A673 (cell line): ENCODE results near the gene SLC44A1.

Experiments used
- EZH2 ChIP-seq: fragments of 200-600 bp; sonication (generic); IDR thresholded peaks from 2 replicates; pipeline ENCODE4 v1.6.1; 2017; ENCODE audit warnings: borderline replicate concordance, low read depth, mild to moderate bottlenecking, mixed read lengths, antibody characterized with exemption, low read length; ENCODE audit not compliant: poor library complexity, severe bottlenecking
- TF ChIP-seq, protein P1 (sequence below): fragments of 300-800, 200-600 bp; sonication (generic); conservative IDR thresholded peaks from 2 replicates; pipeline ENCODE4 v1.5.1; 2017; ENCODE audit warnings: low read depth, mild to moderate bottlenecking, antibody characterized with exemption, low read length, moderate library complexity, mixed read lengths

DNA sequence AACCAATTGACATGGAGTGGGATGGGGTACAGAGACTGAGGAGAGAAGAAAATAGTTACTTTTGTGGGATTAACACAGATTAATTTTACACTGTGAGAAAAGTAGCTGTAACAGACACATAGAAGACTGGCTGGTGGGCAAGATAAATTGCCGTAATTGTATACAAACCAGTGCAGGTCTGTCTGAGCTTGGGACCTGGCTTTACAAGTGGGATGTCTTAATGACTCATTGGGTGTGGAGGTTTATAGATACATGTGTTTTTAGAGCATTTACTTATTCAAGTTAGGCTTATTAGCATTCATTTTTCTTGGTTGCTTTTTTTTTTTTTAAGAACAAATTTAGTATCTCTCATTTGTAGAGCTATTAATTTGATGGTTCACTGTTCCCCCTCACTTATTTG lies 37.5 kb downstream of the SLC44A1 start:
- TF ChIP-seq, protein P1, sequence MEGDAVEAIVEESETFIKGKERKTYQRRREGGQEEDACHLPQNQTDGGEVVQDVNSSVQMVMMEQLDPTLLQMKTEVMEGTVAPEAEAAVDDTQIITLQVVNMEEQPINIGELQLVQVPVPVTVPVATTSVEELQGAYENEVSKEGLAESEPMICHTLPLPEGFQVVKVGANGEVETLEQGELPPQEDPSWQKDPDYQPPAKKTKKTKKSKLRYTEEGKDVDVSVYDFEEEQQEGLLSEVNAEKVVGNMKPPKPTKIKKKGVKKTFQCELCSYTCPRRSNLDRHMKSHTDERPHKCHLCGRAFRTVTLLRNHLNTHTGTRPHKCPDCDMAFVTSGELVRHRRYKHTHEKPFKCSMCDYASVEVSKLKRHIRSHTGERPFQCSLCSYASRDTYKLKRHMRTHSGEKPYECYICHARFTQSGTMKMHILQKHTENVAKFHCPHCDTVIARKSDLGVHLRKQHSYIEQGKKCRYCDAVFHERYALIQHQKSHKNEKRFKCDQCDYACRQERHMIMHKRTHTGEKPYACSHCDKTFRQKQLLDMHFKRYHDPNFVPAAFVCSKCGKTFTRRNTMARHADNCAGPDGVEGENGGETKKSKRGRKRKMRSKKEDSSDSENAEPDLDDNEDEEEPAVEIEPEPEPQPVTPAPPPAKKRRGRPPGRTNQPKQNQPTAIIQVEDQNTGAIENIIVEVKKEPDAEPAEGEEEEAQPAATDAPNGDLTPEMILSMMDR = no peak
- no peak for TF ChIP-seq EZH2
